ENCODE results near the gene IRS1.
A peak's percentile ranks its signal among the peaks of the same experiment; 100 is the strongest.

DNA sequence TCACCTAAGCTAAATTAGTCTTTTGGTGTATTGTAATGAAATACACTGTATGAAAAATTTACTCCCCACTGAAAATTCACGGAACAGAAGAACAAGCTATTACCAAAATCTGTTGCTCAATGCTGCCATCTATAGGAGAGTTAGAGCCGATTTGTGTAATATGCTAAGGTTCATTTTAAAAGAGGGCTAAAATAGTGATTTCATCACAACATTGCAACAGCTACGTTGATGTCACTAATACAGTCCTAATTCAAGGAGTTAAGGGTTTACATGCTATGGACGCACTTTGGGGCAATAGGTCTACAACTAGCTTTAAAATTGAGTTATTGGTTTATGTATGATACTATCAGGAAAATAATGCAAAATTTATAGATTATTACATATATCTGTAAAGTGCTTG is 3.0 kb upstream of the IRS1 start:
- TF ChIP-seq CHD2 (IDR thresholded peaks at IDR 0.05; ENCODE audit: low read length, partially characterized antibody) (no peak), MAZ (IDR thresholded peaks at IDR 0.05; ENCODE audit: borderline replicate concordance, low read depth, low read length) (no peak), CTCF (IDR thresholded peaks at IDR 0.05) (peak; percentile 88), POLR2A (IDR thresholded peaks at IDR 0.05; ENCODE audit: low read length) (no peak), MYC (IDR thresholded peaks at IDR 0.05; ENCODE audit: borderline replicate concordance, low read length) (no peak), JUNB (IDR thresholded peaks at IDR 0.05) (no peak)
